ENCODE measurements around the gene GDPD5.

DNA sequence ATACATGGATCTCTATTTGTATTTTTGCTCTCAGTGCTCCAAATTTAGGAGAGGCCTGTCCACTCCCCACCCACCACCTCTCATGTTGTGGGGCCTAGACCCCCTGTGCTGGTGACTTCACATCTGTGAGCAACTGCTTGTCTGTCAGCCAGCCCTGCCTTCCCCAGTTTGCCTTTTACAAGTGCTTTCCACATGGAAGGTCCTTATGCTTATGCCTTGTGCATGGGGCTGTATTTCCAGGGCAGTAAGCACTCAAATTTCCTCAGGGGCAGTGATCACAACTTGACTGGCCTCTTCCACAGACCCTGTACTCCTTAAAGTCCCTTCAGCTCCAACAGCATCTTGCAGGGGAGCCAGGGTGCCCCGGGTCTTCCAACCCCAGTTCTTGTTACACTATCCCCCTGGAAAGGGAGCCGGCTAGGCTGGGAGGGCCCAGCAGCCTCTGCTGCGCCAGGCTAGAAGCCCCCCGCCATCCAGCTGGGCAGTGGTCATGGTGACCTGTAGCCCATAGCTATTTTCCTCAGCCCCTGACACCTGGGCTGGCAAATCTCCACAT lies 29.9 kb downstream of the GDPD5 start:
- TF ChIP-seq MAZ (IDR thresholded peaks at IDR 0.05; ENCODE audit: borderline replicate concordance, low read depth, low read length) (no peak), POLR2A (IDR thresholded peaks at IDR 0.05; ENCODE audit: low read length) (no peak), CHD4 (IDR thresholded peaks at IDR 0.05; ENCODE audit: borderline replicate concordance) (no peak), KDM5A (IDR thresholded peaks at IDR 0.05) (no peak), KDM1A (IDR thresholded peaks at IDR 0.05; ENCODE audit: low read depth) (no peak), ESRRA (IDR thresholded peaks at IDR 0.05; ENCODE audit: borderline replicate concordance, low read length) (no peak), JUN (IDR thresholded peaks at IDR 0.05) (no peak), EHMT2 (IDR thresholded peaks at IDR 0.05; ENCODE audit: low read depth) (no peak)
- TF ChIP-seq, protein P1, sequence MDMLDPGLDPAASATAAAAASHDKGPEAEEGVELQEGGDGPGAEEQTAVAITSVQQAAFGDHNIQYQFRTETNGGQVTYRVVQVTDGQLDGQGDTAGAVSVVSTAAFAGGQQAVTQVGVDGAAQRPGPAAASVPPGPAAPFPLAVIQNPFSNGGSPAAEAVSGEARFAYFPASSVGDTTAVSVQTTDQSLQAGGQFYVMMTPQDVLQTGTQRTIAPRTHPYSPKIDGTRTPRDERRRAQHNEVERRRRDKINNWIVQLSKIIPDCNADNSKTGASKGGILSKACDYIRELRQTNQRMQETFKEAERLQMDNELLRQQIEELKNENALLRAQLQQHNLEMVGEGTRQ (IDR thresholded peaks at IDR 0.05): no peak
- TF ChIP-seq, protein P2, sequence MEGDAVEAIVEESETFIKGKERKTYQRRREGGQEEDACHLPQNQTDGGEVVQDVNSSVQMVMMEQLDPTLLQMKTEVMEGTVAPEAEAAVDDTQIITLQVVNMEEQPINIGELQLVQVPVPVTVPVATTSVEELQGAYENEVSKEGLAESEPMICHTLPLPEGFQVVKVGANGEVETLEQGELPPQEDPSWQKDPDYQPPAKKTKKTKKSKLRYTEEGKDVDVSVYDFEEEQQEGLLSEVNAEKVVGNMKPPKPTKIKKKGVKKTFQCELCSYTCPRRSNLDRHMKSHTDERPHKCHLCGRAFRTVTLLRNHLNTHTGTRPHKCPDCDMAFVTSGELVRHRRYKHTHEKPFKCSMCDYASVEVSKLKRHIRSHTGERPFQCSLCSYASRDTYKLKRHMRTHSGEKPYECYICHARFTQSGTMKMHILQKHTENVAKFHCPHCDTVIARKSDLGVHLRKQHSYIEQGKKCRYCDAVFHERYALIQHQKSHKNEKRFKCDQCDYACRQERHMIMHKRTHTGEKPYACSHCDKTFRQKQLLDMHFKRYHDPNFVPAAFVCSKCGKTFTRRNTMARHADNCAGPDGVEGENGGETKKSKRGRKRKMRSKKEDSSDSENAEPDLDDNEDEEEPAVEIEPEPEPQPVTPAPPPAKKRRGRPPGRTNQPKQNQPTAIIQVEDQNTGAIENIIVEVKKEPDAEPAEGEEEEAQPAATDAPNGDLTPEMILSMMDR (IDR thresholded peaks at IDR 0.05): no peak
- TF ChIP-seq, protein P3, sequence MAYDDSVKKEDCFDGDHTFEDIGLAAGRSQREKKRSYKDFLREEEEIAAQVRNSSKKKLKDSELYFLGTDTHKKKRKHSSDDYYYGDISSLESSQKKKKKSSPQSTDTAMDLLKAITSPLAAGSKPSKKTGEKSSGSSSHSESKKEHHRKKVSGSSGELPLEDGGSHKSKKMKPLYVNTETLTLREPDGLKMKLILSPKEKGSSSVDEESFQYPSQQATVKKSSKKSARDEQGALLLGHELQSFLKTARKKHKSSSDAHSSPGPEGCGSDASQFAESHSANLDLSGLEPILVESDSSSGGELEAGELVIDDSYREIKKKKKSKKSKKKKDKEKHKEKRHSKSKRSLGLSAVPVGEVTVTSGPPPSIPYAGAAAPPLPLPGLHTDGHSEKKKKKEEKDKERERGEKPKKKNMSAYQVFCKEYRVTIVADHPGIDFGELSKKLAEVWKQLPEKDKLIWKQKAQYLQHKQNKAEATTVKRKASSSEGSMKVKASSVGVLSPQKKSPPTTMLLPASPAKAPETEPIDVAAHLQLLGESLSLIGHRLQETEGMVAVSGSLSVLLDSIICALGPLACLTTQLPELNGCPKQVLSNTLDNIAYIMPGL (CRISPR knock-in tag; IDR thresholded peaks at IDR 0.05; ENCODE audit: borderline replicate concordance): no peak
- TF ChIP-seq, protein P4, sequence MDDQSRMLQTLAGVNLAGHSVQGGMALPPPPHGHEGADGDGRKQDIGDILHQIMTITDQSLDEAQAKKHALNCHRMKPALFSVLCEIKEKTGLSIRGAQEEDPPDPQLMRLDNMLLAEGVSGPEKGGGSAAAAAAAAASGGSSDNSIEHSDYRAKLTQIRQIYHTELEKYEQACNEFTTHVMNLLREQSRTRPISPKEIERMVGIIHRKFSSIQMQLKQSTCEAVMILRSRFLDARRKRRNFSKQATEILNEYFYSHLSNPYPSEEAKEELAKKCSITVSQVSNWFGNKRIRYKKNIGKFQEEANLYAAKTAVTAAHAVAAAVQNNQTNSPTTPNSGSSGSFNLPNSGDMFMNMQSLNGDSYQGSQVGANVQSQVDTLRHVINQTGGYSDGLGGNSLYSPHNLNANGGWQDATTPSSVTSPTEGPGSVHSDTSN (IDR thresholded peaks at IDR 0.05): no peak
- TF ChIP-seq, protein P5, sequence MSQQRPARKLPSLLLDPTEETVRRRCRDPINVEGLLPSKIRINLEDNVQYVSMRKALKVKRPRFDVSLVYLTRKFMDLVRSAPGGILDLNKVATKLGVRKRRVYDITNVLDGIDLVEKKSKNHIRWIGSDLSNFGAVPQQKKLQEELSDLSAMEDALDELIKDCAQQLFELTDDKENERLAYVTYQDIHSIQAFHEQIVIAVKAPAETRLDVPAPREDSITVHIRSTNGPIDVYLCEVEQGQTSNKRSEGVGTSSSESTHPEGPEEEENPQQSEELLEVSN (IDR thresholded peaks at IDR 0.05; ENCODE audit: borderline replicate concordance, low read depth): no peak
- TF ChIP-seq, protein P6, sequence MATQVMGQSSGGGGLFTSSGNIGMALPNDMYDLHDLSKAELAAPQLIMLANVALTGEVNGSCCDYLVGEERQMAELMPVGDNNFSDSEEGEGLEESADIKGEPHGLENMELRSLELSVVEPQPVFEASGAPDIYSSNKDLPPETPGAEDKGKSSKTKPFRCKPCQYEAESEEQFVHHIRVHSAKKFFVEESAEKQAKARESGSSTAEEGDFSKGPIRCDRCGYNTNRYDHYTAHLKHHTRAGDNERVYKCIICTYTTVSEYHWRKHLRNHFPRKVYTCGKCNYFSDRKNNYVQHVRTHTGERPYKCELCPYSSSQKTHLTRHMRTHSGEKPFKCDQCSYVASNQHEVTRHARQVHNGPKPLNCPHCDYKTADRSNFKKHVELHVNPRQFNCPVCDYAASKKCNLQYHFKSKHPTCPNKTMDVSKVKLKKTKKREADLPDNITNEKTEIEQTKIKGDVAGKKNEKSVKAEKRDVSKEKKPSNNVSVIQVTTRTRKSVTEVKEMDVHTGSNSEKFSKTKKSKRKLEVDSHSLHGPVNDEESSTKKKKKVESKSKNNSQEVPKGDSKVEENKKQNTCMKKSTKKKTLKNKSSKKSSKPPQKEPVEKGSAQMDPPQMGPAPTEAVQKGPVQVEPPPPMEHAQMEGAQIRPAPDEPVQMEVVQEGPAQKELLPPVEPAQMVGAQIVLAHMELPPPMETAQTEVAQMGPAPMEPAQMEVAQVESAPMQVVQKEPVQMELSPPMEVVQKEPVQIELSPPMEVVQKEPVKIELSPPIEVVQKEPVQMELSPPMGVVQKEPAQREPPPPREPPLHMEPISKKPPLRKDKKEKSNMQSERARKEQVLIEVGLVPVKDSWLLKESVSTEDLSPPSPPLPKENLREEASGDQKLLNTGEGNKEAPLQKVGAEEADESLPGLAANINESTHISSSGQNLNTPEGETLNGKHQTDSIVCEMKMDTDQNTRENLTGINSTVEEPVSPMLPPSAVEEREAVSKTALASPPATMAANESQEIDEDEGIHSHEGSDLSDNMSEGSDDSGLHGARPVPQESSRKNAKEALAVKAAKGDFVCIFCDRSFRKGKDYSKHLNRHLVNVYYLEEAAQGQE (IDR thresholded peaks at IDR 0.05): no peak
